ENCODE results near the gene ANKRD33.

The ANKRD33 gene

DNA sequence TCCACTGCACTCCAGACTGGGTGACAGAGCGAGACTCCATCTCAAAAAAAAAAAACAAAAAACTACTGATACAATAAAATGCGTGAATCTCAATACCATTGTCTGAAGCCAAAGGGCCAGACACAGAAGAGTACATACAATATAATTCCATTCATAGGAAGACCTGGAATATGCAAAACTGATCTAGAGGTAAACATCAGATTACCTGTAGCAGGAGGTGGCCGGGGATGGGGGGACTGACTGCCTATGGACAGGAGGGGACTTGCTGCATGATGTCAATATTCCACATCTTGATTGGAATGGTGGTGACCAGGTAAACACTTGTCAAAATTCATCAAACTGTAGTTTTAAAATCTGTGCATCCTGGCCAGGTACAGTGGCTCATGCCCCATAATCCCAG, 26.9 kb upstream of the ANKRD33 start:
- no peak for DNase-seq (ENCODE audit: low read depth)

DNA sequence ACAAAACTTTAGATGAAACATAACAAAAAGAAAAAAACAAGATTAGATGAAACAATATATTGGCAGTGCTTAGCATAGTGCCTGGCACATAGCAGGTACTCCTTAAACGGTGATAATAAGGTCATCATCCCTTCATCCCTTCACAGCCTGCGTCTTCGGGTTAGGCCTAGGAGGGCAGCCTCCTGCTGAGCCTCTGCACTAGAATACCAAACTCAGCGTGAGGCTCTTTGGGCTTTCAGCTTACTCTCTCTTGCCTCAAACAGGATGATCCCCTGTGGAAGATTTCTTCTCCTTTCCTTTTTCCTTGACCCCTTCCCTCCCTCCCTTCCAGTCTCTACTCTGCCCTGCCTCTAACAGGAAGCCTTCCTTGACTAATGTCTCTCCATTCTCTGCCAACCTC, 25.0 kb upstream of the ANKRD33 start:
- DNase-seq (ENCODE audit: low read depth), result no peak

DNA sequence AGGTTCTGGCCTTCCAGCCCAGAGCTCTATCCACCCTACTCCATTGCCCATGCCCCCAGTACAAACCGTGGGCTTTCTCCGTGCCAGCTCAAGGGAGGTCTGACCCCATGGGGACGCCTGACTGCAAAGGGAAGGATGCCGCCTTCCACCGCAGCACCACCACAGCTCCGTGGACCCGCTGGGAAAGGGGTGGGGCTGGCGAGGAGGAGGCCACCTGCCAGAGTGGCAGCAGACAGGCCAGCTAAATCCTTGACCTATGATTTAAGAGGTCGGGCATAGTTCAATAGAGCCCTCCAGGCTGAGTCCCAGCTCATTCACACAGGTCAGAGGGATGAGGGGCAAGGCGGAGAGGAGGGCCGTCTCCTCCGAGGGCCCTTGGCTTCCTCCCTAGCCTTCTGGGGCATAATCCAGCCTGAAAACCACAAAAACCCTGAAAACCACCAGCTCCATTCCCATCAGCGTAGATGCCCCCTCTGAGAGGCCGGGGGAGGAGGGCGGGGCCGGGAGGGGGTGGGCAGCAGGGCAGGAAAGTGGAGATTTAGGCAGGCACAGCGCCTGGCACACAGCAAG, 24.5 kb upstream of the ANKRD33 start:
- no peak for DNase-seq (ENCODE audit: low read depth)

DNA sequence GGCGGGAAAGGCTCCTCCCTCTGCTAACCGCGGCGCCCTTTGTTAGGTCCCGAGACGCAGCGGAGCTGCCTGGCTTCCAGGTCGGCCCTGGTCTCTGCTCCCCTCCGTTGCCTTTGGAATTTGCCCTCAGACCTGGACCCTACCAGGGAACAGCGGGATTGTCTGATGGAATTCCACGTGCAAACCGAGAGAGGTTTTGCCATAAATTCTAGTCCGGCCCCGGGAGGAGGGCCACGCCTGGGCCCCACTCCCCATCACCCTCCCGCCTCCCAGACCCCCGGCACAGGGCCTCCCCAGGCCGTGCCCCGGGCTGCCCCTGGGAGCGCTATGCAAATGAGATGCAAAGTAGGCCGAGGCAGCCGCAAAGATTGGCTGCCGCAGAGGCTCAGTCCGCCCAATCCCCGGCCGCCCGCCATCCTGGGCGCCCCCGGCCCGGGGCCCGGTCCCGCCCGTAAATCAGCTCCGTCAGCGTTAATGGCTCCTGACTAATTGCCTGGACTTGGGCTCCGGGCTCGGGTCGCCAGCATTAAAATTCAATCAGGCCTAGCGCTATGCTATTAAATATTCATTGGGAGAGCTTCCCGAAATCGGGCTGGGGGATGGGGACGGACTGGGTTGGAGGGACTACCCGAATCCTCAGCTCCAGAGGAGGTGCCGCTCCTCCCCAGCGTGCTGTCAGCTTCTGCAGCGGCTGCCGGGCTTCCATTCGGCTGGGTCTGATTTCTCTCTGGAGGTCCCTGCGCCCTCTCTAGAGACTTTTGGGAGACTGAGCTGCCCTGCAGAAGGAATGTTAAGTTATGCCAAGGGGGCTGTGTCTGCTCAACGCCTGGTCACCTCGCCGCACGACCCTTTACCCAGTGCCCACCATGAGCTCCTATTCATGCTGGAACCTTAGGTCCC, 23.7 kb upstream of the ANKRD33 start:
- DNase-seq (ENCODE audit: low read depth), result no peak

DNA sequence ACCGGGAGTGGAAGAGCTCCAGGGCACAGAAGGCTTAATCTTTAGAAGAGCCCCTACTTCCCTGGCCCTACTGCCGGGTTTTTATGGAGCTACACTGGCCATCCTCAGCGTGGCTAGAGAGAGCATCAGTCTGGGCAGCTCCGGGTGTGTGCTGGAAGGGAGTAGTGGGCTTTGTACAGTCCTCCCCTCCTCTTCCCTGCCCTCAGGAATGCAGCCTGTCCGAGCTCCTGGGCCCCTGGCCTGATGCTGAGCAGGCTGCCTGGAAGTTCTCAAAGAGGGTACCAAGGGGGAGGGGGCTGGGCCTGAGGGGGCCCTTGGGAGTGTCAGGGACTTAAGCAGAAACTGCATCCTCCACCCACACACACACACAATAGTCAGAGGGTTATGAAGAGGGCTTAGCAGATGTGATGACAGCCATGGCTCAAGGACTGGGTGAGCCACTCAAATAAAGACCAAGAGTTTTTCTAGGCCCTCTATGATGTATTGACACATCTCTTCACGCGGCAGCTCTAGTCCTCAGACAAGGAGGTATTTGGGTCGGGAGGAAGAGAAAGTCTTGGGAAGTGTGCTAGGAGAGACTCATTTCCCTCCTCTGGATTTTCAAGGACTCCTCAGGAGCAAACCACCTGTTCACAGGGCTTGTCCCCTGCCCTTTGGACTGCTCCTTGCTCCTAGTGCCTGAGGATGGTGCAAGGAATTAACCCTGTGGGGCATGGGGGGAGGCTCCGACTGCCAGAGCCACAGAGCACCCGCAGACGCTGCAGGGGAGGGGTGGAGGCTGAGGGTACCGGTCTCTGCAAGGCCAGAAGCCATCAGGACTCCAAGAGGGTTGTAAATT, 22.9 kb upstream of the ANKRD33 start:
- no peak for DNase-seq (ENCODE audit: low read depth)

DNA sequence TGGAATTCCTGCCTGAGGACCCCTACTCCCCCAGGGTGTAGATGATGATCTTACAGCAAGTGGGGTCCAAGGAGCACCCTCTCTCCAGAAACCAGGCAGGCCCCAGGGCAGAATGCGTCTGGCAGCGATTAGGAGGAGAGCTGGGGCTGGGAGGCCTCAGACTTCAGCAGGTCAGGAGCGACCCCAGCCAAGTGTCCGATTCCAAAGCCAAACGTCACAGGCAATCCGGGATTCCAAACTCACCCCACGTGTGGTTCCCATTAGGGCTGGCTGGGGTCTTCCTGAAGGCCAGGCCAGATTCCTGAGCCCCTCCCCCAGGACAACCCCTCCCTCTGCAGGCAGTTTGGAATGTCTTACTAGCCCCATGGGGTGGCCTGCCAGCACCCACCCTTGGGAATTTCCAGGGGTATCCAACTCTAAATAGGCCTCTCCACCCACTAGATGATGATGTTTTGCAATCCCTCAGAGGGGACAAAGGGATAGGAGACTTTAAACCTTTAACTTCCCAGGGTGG, 22.1 kb upstream of the ANKRD33 start:
- DNase-seq (ENCODE audit: low read depth), result no peak

DNA sequence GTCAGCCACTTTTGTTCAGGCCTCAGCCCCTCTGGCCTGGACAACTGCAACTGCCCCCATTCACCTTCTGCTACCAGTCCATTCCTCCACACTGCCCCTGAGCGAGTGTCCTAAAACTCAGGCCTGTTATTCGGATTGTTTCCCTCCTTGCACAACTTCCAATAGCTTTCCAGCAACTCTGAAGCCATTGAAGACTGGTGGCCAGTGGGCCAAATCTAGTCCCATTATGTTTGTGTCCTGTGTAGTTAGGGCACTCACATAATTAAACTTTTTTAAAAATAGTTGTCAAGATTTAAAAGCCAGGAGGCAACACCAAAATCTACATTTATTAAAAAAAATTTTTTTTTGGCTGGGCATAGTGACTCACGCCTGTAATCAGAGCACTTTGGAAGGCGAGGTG, 21.6 kb upstream of the ANKRD33 start:
- no peak for DNase-seq (ENCODE audit: low read depth)

DNA sequence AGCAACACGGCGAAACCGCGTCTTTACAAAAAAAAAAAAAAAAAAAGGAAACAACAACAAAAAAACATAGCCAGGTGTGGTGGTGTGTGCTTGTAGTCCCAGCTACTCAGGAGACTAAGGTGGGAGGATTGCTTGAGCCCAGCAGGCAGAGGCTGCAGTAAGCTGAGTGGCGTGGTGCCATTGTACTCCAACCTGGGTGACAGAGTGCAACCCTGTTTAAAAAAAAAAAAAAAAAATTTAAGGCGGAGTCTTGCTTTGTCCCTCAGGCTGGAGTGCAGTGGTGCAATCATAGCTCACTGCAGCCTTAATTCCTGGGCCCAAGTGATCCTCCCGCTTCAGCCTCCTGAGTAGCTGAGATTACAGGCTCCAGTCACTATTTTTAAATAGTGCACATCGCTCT, 21.1 kb upstream of the ANKRD33 start:
- no peak for DNase-seq (ENCODE audit: low read depth)

DNA sequence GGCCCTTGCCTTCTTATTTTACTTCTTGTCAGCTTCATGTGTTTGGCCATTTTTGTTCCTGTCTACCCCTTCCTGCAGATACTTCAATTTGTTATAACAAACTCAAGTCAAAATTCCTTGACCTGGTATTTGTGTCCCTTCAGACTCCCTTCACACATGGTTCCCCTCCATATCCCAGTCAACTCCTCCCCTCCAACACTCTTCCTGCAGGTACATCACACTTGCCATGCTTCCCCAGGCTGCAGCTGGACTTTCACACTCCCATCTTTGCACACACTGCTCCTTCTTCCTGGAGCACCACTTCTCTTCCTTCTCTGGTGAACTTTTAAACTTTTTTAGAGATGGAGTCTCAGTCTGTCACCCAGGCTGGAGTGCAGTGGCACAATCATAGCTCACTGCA, 20.5 kb upstream of the ANKRD33 start:
- DNase-seq (ENCODE audit: low read depth), result no peak

DNA sequence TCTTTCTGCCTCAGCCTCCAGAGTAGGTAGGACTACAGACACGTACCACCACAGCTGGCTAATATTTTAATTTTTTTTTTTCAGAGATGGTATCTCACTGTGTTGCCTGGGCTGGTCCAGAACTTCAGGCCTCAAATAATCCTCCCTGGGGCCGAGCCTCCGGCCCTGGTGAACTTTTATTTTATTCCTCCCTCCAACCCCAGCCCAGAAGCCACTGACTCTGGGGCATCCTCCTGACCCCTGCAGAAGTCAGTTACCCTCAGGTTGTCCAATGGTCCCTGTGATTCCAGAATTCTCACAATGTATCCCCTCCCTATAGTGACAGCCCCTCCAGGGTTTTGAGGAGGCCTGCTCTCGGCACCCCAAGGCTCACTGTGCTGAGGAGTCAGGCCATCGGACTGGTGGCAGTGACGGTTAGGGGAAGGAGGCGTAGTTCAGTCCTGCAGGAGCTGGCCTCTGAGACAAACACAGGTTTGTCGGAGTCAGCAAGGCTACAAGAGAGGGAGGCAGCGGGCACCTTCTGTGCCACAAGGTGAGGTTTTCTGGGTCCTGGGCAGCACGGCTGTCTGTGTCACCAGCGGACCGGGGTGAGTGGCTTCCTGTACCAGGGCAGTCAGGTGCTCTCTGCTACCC, 20.0 kb upstream of the ANKRD33 start:
- no peak for DNase-seq (ENCODE audit: low read depth)

DNA sequence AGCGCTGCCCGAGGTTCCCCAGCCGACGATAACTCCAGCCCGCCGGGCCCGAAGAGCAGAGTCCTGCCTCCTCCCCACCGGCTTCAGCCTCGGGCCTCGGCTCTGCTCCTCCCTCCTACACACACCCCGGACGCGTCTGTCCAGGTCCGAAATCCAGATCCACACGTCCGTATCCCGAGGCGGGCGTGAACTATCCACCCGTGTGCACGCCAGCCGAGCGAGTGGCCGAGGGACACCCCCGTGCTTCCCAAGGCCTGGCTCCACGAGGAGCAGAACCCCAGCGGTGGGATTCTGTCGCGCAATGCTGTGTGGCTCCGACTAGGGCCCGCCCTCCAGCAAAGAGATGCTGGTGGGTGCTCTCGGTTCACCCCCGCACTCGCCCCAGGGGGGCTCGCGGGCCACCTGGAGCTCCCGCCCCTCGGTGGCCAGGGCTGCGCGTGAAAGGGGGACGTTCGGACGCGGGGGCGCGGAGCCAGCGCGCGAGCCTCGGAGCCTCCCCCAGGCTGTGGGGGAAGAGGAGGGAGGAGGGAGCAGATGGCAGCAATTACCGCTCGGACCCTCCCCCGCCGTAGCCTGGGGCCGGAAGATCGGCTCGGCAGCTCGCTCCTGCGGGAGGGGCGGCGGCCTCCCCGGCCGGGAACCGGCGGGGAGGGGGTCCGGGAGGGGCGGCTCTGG, 18.9 kb upstream of the ANKRD33 start:
- no peak for DNase-seq (ENCODE audit: low read depth)

DNA sequence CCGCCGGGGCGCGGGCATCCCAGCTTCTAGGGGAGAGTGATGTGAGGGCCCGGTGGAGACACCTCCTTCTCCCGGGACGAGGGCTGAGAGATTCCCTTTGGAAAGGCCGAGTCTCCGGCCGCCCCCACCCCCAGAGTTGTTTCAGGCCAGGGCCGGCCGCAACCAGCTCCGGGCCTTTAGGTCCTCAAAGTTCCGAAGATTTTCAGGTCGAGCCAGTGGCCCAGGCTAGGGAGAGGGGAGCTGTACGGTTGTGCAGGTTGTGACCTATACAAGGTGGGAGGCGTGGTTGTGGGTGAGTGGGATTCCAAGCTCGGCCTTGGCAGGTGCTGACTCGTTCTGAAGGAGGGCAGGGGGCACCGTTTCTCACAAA, 18.4 kb upstream of the ANKRD33 start:
- DNase-seq (ENCODE audit: low read depth), result no peak

DNA sequence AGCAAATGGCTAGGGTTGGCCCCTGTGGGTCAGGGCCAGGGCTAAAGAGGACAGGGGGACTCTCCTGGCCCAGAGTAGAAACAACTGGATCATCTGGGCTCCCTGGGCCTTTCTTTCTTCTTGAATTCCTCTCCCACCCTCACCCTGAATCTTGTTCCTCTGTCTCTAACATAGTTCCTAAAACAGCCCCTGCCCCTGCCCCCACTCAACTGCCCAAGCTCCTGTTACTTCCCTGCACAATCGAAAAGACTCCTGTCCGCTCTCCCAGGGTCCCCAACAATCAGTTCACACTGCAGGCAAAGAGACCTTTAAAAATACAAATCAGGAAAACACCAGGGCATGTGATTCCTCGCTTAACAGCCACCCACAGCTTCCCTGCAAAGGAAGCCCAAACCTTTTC, 18.0 kb upstream of the ANKRD33 start:
- DNase-seq (ENCODE audit: low read depth), result no peak

DNA sequence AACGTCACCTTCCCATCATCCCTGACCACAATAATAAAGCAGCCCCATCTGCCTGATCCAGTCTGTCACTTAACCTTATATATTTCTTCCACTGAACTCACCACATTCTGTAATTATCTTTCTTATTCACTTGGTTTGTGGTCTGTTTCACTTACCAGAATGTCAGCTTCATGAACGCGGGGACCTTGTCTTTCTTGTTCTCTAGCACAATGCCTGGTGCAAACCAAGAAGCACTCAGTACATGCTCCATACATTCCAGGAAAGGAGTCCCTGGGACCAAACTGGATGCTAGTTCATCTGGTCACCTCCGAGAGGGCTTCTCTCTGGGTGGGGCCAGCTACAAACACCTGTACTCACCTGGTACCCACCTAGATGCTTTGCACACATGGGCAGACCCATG, 17.4 kb upstream of the ANKRD33 start:
- no peak for DNase-seq (ENCODE audit: low read depth)

DNA sequence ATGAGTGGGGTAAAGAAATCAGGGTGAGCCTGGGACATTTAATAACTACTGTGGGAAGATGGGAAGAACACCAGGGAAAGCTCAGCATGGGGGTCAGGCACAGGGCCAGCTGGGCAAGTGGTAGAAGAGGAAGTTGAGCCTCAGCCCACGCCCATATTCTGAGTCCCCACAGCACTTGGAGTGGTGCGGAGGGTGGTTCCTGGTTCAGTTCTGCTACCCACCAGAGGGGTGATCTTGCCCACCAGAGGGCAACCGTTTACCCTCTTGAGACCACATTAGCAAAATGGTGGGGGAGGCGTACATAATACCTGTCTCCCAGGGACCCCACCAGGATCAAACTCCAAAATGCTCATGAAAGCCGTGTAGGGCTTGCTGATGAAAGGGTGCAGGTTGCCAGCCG, 16.8 kb upstream of the ANKRD33 start:
- no peak for DNase-seq (ENCODE audit: low read depth)

DNA sequence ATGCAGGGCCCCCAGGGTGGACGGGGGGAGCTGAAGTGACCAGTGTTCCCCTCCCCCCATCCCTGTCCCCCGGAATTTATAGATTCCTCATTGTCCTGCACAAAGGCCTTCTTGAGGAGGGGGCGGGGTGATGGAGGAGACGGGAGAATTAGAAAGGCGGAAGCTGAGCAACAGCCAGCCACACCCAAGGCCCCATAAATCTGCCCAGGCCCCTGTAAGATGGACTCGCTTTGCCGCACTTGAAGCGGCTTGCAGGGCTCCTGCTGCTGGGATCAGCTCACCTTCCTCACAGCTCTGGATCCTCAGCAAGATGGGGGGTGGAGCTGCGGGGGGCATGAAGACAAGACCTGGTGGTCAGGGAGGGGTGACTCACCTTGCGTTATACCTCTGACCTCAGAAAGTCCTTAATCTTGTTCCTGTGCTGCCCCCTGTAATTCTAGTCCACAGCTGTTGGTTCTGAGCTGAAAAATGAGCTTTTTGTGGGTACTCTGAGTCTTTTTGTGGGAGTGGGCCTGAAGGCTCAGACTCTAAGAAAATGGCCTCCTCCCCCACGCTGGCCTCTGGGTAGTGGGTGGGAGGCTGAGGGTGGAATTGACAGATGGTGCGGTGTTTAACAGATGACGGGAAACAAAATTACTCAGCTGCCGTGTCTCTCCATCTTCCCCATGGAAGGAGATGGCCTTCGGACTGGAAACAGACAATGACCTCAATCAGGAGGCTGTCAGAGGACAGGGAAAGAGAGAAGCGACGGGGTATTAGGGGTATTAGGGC, 15.8 kb upstream of the ANKRD33 start:
- no peak for DNase-seq (ENCODE audit: low read depth)

DNA sequence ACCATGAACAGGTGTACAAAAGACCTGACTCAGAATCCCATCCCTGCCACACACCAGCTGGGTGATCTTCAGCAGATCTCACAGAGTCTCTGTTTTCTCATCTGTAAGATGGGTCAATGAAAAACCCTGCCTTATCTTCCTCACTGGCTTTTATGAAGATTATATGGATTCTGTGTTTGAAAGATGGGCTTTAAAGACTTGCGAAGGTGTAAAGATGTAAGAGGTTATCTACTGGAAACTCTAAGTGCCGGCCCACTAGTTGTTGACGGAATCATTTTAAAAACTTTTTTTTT, 15.3 kb upstream of the ANKRD33 start:
- no peak for DNase-seq (ENCODE audit: low read depth)

DNA sequence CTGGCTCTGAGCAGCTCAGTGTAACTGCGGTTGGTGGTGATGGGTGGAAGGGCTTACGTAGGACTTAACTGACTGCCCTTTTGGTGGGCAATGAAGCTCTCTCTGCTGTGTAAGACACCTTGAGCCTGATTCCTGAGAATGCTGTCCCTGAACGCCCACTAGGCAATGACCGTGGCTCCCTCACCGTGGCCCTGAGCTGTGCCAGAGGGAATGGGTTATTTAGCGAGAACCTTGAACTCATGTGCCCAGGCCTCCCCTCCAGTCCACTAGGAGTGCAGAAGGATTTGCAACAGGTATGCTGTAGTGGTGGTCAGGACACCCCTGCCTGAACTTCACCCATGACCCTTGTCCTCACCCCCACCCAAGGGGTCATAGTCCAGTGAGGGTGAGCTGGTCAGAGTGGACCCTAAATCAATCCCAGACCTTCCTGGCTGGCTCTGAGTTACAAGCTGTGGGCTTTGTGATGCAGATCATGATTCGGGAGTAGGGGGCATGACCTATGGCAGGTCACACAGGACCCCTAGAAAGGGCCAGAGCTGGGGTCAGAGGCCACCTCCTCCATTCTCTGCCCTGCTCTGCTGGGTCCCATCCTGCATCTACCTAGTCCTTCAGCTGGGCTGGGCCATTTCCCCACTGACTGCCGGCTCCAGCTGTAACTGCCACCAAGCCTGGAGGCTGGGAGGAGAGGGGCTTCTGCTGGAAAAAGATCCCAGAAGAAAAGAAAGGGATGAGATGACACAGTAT, 14.5 kb upstream of the ANKRD33 start:
- DNase-seq (ENCODE audit: low read depth), result no peak

DNA sequence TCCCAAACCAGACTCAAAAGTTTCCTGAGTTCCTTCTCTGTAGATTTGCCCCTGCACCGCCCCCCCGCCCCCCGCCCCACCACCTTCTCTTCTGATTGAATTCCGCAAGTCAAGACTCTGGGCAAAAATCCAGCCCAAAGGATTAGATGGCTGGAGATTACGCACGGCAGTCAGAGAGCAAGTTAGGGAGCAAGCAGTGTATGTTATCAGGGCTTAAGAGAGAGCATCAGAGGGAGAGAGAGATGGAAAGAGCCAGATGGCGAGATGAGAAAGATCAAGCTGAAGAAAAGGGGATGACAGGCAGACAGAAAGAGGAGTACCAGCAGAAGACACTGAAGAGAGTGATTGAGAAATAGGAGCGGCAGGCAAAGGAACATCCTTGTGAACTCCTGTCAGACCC, 13.9 kb upstream of the ANKRD33 start:
- DNase-seq (ENCODE audit: low read depth), result no peak

DNA sequence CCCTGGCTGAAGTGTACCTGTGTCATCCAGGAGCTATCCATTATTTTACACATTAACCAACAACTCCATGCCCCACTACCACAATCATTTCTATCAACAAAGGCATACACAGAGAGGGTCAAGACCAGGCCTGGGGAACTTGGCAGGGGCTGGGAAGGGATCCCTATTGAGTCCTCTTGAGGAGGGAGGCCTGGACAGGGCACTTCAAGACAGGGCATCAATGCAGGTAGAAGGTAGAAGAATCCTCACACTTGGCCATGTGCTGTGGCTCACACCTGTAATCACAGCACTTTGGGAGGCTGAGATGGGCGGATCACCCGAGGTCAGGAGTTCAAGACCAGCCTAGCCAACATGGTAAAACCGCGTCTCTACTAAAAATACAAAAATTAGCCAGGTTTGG, 13.4 kb upstream of the ANKRD33 start:
- no peak for DNase-seq (ENCODE audit: low read depth)

DNA sequence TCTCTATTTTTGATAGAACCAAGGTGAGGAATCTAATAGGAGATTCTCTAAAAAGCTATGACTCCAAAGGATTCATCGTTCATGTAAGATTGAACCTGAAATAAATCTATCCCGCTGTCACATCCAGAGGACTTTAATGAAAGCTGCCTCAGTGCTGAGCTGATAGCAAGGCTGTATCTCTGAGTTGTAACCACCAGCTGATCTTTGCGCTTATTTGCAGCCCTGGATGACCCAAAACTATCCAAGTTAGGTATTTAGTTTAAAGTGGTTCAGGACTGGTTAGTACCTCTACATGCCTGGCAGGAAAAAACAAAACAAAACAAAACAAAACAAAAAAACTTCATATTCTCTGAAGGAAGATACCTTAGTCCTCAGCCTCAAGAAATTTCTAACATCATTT, 8.8 kb upstream of the ANKRD33 start:
- DNase-seq (ENCODE audit: low read depth), result no peak
